Gastroesophageal sphincter (tissue), 4 donors: ENCODE measurements around the gene MTMR12. TPM values are rescaled to one million over a fixed set of nuclear protein-coding genes. Genes with fewer than 3 reads are reported as not detected.

Experiments used
- ATAC-seq: fragments of 150-250 bp; one replicate; pipeline ENCODE4 v1.9.1; 2016; ENCODE audit warnings: mild to moderate bottlenecking, moderate library complexity
- H3K27ac ChIP-seq, 4 donors: fragments of 200-600 bp; sonication (generic) in 3 of 4; 1 replicate in 3 of 4; 2 replicates in 1 of 4; pipeline ENCODE4 v1.5.1; 2016 to 2019
- H3K27me3 ChIP-seq: fragments of 200-600 bp; sonication (generic); one replicate; pipeline ENCODE4 v1.5.1; 2019
- H3K36me3 ChIP-seq, 2 donors: fragments of 200-600 bp; sonication (generic); one replicate each; pipeline ENCODE4 v1.5.1; 2019; ENCODE audit warnings: control low read depth in 1 of 2
- H3K4me1 ChIP-seq, 3 donors: fragments of 200-600 bp; sonication (generic); 1 replicate in 2 of 3; 2 replicates in 1 of 3; pipeline ENCODE4 v1.5.1; 2016 to 2019; ENCODE audit warnings: control low read depth in 2 of 3
- H3K4me3 ChIP-seq, 2 donors: fragments of 200-600 bp; sonication (generic); one replicate each; pipeline ENCODE4 v1.5.1; 2019; ENCODE audit warnings: mild to moderate bottlenecking in 1 of 2, moderate library complexity in 1 of 2
- H3K9me3 ChIP-seq, 3 donors: fragments of 200-600 bp; sonication (generic); one replicate each; pipeline ENCODE4 v1.5.1; 2017 to 2019; ENCODE audit warnings: control low read depth in 2 of 3
- CTCF ChIP-seq, 4 experiments: fragments of 200-600 bp in 2 of 4; fragments of 450-650 bp in 2 of 4; sonication (generic) in 1 of 4; IDR thresholded peaks; one replicate each; pipeline ENCODE4 v1.5.1; 2017 to 2019; ENCODE audit warnings: antibody characterized with exemption in 4 of 4, mild to moderate bottlenecking in 2 of 4, moderate library complexity in 2 of 4
- EP300 ChIP-seq: sonication (generic); formaldehyde crosslinking; IDR thresholded peaks from one replicate; pipeline ENCODE4 v1.6.1; 2017; ENCODE audit warnings: antibody characterized with exemption, mild to moderate bottlenecking
- POLR2A ChIP-seq, 2 donors: fragments of 450-650 bp; IDR thresholded peaks; one replicate each; pipeline ENCODE4 v1.6.1; 2017; ENCODE audit warnings: antibody characterized with exemption in 2 of 2, mild to moderate bottlenecking in 2 of 2, moderate library complexity in 1 of 2
- POLR2AphosphoS5 ChIP-seq: sonication (generic); formaldehyde crosslinking; IDR thresholded peaks from one replicate; pipeline ENCODE4 v1.6.1; 2017; ENCODE audit warnings: antibody characterized with exemption
- WGBS, 2 donors: methylation state at CpG; one replicate each; pipeline ENCODE4 v1.1.5; 2018; ENCODE audit warnings: low coverage in 1 of 2; 5-methylcytosine and 5-hydroxymethylcytosine counted together
- total RNA-seq, 4 donors: library from RNA; depleted of rRNA; stranded (reverse); fragments of >200 nt; gene quantifications; one replicate each; pipeline ENCODE4 v1.1.0, GENCODE V29; 2016

The MTMR12 gene
- total RNA-seq, 4 donors from 2014 or later = 44.2 to 98.9 (median 68.5) TPM

- TF ChIP-seq POLR2A (IDR thresholded peaks at IDR 0.05) (no peak), POLR2AphosphoS5 (no peak), EP300 (no peak), CTCF (IDR thresholded peaks at IDR 0.05) (no peak)
- Histone ChIP-seq H3K27ac (peak overlapping the region in 3 of 4 donors; percentile 61 to 73 (median 63)), H3K27me3 (no peaks in the 10 kb centered on the region), H3K36me3 (peaks cover 0 to 38% of the 10 kb centered on the region in 2 donors), H3K4me3 (no peak overlapping the region), H3K9me3 (no peaks in the 10 kb centered on the region), H3K4me1 (peaks cover 4 to 46% (median 16%) of the 10 kb centered on the region in 3 donors)
- 62 to 90% methylated on average over 2 to 3 of the region's 3 CpGs for WGBS, 2 donors
- no peak for ATAC-seq
Measured at GRCh38 chr5:32230356-32231099, 82.2 kb downstream of the MTMR12 start.

DNA sequence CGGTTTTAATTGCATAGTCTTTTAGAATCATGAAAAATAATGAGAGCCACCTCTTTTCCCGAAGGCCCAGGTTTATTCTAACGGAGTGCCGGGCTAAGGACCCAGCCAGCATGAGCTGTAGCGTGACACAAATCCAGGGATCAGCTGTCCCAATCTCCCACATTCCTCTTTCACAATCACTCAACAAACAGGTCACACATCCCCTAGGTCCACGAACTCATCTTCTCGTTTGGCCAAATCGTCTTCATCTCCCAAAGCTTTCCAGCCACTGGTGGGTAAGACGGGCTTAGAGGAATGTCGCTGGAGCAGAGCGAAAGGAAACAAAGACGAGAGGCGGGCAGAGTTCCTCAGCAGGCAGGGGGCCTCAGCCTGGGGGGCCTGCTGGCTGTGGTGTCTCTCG lies 83.2 kb downstream of the MTMR12 start:
- H3K36me3 ChIP-seq = peaks cover 0 to 29% of the 10 kb centered on the region in 2 donors
- no peak for ATAC-seq
- H3K27me3 ChIP-seq = no peaks in the 10 kb centered on the region
- TF ChIP-seq EP300 (no peak), POLR2AphosphoS5 (no peak), CTCF (IDR thresholded peaks at IDR 0.05) (no peak), POLR2A (IDR thresholded peaks at IDR 0.05) (no peak)
- H3K4me1 ChIP-seq = peaks cover 10 to 53% (median 21%) of the 10 kb centered on the region in 3 donors
- peak overlapping the region in 2 of 4 donors; percentile 63 to 73 for H3K27ac ChIP-seq
- 89% methylated on average over 9 to 14 of the region's 14 CpGs for WGBS, 2 donors
- H3K4me3 ChIP-seq = no peak overlapping the region
- no peaks in the 10 kb centered on the region for H3K9me3 ChIP-seq

- peaks cover 15 to 53% (median 16%) of the 10 kb centered on the region in 3 donors for H3K4me1 ChIP-seq
- ATAC-seq = no peak
- H3K4me3 ChIP-seq = no peak overlapping the region
- peak overlapping the region in 3 of 4 donors; percentile 12 to 63 (median 25) for H3K27ac ChIP-seq
- no peaks in the 10 kb centered on the region for H3K9me3 ChIP-seq
- TF ChIP-seq EP300 (no peak), POLR2A (IDR thresholded peaks at IDR 0.05) (no peak), CTCF (IDR thresholded peaks at IDR 0.05) (no peak), POLR2AphosphoS5 (no peak)
- H3K27me3 ChIP-seq = no peaks in the 10 kb centered on the region
- H3K36me3 ChIP-seq = peaks cover 0 to 21% of the 10 kb centered on the region in 2 donors
- WGBS, 2 donors = 86 to 94% methylated on average over 6 to 9 of the region's 12 CpGs
Measured at GRCh38 chr5:32228816-32229215, 83.9 kb downstream of the MTMR12 start.

GRCh38 chr5:32225445-32225844 lies 87.3 kb downstream of the MTMR12 start:
- Histone ChIP-seq H3K36me3 (peaks cover 0 to 18% of the 10 kb centered on the region in 2 donors), H3K4me3 (no peak overlapping the region), H3K9me3 (no peaks in the 10 kb centered on the region), H3K27ac (peak overlapping the region; percentile 86 to 95 (median 87)), H3K27me3 (no peaks in the 10 kb centered on the region), H3K4me1 (peaks cover 15 to 45% (median 17%) of the 10 kb centered on the region in 3 donors)
- TF ChIP-seq POLR2AphosphoS5 = peak; percentile 97
- TF ChIP-seq CTCF (IDR thresholded peaks at IDR 0.05) = no peak
- no peak for TF ChIP-seq POLR2A (IDR thresholded peaks at IDR 0.05)
- TF ChIP-seq EP300 = no peak
- WGBS, 2 donors = 28% methylated on average over 5 of the region's 5 CpGs
- peak; percentile 89 for ATAC-seq
